GM21367 (cell line): ENCODE data around the gene ABHD17A.

Source experiments
- ATAC-seq: cut with Tn5 transposase; IDR thresholded peaks from one replicate; pipeline ENCODE4 v1.9.1; 2021; ENCODE audit not compliant: unreplicated experiment

ABHD17A gene

DNA sequence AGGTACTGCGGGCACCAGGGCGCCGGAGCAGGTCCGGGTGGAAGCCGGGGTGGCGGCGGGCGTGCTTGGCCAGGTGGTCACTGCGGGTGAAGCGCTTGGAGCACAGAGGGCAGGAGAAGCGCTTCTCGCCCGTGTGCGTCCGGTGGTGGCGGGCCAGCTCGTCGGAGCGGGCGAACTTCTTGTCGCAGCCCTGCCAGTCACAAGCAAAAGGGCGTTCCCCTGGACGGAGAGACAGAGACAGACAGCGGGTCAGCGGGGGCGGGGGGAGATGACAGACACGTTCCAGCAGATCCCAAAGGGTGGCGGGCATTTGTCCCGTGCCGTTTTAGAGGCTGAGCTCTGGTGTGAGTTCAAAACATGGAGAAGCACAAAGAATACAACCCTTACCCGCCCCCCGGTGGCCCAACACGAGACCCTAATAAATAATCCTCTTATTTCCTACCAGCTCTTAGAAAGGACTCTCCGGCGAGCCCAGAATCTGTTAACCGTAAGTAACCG is 30.7 kb downstream of the ABHD17A start:
- no peak for ATAC-seq

GRCh38 chr19:1854039-1854541 is 31.2 kb downstream of the ABHD17A start:
- ATAC-seq = no peak

DNA sequence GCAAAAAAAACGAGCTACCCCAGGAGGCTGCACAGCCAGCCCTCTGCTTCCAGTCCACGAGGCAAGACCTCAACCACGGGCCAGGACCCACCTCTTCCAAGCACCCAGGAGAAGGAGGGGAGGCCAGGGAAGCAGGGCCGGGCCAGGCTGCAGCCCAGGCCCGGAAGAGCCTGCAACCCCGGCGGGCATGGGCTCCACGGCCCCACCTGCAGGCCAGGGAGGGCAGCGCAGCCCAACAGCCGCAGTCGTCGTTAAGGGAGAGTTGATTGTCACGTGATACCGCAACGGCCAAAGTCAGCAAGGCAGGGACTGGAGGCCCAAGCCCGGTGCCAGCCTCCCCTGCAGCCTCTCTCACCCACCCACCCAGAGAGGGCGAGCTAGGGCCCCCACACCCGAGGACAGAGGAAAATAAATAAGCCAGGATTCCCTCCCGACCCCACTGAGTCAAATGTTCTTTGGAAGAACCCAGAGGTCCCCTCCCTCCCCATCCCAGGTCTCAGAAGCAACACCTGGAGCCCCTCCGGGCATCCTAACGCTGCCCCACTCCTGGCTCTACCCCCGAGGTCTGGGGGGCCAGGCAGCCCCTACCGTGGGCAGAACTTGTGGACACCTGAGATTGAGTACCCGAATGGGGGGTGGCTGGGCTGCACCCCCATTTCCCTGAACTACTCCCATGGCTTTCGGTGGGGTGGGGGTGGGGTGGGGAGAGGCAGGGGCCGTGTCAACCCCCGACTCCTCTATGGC is 31.8 kb downstream of the ABHD17A start:
- ATAC-seq = no peak

DNA sequence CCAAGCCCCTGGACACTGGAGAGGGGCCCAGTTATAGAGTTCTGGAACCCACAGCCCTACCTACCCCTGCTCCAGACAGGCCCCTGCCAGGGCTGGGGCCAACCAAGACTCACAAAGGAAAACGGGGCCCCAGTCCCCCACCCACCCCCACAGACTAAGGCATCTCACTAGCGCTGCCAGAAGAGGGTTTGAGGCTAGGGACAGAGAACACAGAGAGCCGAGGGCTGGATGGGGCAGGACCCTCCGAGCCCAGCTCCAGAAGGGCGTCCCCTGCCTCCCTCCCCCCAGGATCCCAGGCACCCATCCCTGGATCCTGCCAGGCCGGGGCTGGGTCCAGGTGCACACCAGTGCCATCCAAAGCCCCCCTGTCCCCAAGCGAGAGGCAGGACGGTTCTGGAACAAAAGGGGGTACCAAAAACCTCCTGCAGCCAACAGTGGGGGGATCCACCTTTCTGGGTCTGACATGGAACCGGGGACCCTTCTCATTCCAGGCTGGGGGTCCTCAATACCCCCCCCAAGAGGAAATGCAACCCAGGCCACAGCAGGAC is 32.6 kb downstream of the ABHD17A start:
- no peak for ATAC-seq

DNA sequence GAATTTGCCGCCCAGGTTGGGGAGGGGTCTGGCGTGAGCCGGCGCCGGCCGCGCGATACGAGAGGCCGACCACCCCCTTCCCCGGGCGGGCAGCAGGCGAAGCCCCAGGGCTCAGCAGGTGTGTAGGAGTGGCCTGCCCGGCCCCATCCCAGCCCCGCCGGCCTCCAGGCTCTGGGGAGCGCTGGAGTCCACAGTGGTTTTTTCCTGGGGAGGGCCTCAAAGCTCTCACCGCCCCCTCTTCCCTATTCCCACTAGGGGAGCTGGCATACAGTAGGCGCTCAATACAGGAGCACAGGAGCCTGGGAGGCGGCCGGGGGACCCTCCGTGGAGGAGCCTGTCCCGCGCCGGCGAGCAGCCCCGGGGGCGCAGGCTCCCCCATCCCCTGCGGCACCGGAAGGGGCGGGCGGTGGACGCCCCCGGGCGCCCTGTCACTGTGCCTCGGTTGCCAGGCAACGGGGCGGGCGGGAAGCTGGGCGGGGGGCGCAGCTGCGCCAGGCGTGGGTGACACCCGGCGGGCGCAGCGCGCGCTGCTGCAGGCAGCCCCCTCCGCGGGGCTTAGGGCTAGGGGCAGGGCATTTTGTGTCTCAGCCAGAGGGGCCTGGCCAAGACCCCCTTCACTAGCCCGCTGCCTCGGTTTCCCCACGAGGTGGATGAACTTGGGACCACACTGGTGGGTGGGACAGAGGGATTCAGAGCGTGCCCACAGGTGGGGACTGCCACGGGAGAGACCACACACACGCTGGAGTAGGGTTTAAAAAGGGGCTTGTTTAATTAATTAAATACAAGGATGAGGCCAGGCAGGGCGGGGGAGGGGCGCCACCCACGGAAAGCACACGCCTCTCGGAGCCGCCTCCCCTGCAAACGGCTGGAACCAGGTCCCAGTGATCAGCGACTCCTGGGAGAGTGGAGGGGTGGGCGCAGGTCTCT is 33.4 kb downstream of the ABHD17A start:
- no peak for ATAC-seq

DNA sequence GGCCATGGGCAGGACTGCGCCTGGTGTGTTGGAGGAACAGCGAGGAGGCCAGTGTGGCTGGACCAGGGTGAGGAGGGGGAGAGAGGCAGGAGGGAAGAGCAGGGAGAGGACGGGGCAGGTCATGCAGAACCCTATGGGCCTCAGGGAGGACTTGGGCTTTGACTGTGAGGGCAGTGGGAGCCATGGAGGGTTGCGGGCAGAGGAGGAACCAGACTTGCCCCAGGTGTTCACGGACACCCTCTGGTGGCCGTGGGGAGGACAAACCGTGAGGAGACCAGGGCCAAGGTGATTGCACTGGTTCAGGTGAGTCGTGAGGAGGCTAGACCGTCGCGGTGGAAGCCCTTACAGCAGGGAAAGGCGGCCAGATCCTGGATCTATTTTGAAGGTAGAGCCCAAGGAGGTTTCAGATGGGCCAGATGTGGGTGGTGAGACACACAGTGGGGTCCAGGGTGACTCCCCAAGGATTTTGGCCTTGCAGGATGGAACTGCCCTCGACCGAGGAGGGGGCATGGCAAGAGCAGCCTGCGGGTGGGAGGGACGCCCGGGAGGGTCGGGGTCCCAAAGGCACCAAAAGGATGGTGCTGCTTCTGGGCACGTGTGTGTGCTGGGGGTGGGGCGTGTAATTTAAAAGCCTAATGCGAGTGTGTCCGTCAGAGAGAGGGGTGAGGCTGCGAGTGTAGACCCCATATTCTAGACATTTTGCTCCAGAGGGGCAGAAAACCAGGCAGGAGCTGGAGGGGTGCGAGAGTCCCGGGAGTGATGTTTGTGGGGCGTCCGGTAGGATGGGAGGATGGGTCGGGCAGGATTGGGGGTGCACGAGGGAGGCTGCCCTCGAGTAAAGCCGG is 34.3 kb downstream of the ABHD17A start:
- ATAC-seq = no peak

- ATAC-seq = no peak
Observed at GRCh38 chr19:1849886-1850398, 35.4 kb downstream of the ABHD17A start.

DNA sequence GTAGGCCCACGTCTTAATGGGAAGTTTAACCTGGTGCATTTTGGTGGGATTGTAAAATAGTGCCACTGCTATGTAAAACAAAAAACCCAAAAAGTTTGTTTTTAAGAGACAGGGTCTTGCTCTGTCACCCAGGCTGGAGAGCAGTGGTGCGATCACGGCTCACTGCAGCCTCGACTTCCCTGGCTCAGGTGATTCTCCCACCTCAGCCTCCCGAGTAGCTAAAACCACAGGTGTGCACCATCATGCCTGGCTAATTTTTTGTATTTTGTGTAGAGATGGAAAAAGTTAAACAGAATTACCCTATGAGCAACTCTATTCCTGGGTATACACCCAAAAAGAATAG is 36.2 kb downstream of the ABHD17A start:
- ATAC-seq = no peak

GRCh38 chr19:1848399-1849131 is 36.7 kb downstream of the ABHD17A start, which contains the start of gene REXO1:
Gene REXO1, minus strand, starts transcription at chr19:1848483. Its CDS starts 125 bp downstream, at chr19:1848358.
- ATAC-seq = peak; percentile 53

GRCh38 chr19:1847684-1848398 is 37.5 kb downstream of the ABHD17A start:
- peak; percentile 2 for ATAC-seq

DNA sequence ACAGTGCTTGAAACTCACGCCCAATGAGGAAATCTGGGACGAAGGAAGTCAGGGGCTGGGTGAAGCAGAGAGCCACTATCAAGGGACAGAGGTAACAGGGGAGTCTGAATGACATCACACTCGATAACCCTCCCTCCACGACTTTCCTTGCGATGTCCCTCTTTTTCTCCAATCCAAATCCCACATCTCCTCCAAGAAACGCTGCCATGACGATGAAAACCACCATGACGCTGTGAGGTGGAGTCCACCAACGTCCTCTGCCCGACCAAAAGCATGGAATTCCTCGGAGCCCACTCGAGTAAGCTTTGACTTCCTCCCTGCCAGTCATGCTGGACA is 38.0 kb downstream of the ABHD17A start:
- no peak for ATAC-seq

GRCh38 chr19:1846517-1847204 is 38.6 kb downstream of the ABHD17A start:
- ATAC-seq = no peak

DNA sequence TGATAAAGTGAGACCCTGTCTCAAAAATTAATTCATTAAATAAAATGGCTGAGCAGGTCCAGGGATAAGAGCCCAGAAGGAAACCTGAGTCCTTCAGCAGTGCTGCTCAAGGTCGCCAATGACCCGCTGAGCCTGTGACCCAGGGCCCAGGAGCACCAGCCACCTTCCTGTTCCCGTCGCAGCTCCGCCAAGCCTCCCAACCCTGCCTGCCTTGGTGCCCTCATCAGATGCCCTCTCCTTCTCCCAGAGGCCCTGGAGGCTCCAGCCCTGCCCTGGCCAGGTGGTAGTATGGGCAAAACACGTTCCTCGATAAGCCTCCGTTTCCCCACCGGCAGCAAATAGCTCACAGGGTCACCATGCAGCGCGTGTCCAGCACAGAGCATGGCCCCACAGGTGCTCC is 39.7 kb downstream of the ABHD17A start:
- no peak for ATAC-seq

- ATAC-seq = no peak
Observed at GRCh38 chr19:1845125-1845515, 40.2 kb downstream of the ABHD17A start.

DNA sequence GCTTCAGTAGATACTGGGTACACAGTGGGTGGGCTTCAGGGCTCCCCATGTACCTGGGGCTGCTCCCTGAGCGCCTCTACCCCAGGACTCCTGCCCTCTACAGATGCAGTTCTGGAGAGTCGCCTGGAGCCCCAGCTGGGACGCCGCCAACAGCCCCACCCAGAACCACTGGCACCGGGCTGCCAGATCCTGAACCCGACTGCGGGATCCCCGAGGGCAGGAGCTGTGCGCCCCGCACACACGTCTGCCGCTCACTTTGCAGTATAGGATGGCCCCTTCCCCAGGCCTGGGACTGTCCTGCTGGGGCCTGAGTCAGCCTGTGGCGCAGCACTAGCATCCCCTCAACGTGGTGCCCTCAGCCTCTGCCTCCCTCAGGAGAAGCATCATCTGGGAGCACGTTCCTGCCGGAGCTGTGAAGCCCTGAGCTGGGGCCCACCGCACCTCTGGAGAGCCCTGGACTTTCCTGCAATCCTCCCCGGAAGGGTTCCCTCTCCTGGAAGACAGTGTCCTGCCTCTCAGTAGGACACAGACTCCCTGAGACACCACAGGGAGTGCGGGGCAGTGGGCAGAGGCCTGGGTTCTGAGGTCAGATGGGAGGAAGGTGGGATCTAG is 40.7 kb downstream of the ABHD17A start:
- ATAC-seq = no peak

DNA sequence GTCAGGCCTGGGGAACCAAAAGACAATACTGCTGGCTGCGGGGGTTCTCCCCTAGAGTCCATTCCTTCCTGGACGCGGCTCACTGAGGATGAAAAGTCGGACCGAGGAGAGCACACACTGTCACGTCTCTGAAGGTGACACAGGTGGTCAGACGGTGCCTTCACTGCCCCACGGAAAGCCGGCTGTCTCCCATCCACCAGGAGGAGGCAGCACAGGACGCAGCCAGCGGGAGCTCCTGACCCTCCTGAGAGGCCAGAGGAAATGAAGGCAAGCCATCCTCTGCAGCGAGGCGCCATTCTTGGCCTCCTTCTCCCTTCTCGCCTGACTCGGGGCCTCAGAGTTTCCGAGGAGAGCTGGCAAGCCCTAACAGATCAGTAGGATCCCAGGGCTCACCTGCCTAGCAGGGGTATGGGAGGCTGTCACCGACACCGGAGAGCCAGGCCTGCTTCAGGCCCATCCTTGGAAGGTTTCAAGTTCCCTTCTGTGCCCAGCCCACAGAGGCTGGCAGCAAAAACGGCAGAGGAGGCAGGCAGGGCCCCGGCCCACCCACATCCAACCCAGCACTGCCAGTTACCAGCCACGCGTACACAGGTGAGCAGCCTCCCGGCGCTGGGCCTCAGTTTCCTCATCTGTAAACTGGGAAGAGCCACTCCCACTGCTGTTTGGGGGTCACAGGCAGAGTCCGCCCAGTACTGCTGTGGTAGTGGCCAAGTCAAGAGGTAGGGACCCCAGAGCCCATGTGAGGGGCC is 41.5 kb downstream of the ABHD17A start:
- no peak for ATAC-seq

DNA sequence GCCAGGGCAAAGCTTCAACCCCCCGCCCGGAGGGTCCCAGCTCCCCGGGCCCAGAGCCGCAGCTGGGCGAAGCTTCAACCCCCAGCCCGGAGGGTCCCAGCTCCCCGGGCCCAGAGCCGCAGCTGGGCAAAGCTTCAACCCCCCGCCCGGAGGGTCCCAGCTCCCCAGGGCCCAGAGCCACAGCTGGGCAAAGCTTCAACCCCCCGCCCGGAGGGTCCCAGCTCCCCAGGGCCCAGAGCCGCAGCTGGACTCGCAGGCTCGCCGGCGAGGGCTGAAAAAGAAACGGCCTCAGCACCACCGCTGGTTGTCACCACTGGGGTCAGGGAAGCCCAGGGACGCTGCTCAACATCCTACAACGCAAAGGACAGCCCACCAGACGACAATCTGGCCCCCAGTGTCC is 42.2 kb downstream of the ABHD17A start:
- ATAC-seq = no peak
